OCI-LY7 (cell line): ENCODE measurements around the gene HOXB8.

ENCODE experiments used
- CTCF ChIP-seq: fragments of 200-600 bp; sonication (generic); conservative IDR thresholded peaks from 2 replicates; pipeline ENCODE4 v1.5.1; 2014; ENCODE audit warnings: mild to moderate bottlenecking, antibody characterized with exemption, low read length, moderate library complexity, mixed read lengths
- EZH2phosphoT487 ChIP-seq: fragments of 200-600 bp; sonication (generic); IDR thresholded peaks from 2 replicates; pipeline ENCODE4 v1.6.1; 2018; ENCODE audit warnings: low read depth, borderline replicate concordance, mild to moderate bottlenecking, mixed run types, antibody characterized with exemption, low read length, moderate library complexity, mixed read lengths

GRCh38 chr17:48609033-48609432 is 6.1 kb downstream of the HOXB8 start:
- TF ChIP-seq CTCF (no peak), EZH2phosphoT487 (no peak)
